Liver (tissue), 3 donors: ENCODE results near the gene SUGCT.
"Not testable (repeated sequence)": the region's sequence is repeated elsewhere in the genome, so short reads cannot be mapped to it uniquely, and the experiment has no call there.

Experiments
- EGR1 ChIP-seq, 2 donors: IDR thresholded peaks; 2 replicates each; pipeline ENCODE4 v1.6.1; 2016 to 2018; ENCODE audit warnings: antibody characterized with exemption in 2 of 2, low read depth in 2 of 2
- FOXA1 ChIP-seq: IDR thresholded peaks from 2 replicates; pipeline ENCODE4 v1.6.1; 2016; ENCODE audit warnings: antibody characterized with exemption
- GABPA ChIP-seq, 2 donors: IDR thresholded peaks in 1 of 2; conservative IDR thresholded peaks in 1 of 2; 2 replicates each; pipeline ENCODE4 v1.6.1; 2016; ENCODE audit warnings: antibody characterized with exemption in 2 of 2, mild to moderate bottlenecking in 1 of 2, moderate library complexity in 1 of 2
- HNF4G ChIP-seq: IDR thresholded peaks from 2 replicates; pipeline ENCODE4 v1.6.1; 2016; ENCODE audit warnings: antibody characterized with exemption
- JUND ChIP-seq, 2 donors: IDR thresholded peaks; 2 replicates each; pipeline ENCODE4 v1.6.1; 2016; ENCODE audit warnings: antibody characterized with exemption in 2 of 2
- RAD21 ChIP-seq, 2 donors: IDR thresholded peaks; 2 replicates each; pipeline ENCODE4 v1.6.1; 2016; ENCODE audit warnings: antibody characterized with exemption in 2 of 2, mild to moderate bottlenecking in 2 of 2
- RXRA ChIP-seq, 2 donors: IDR thresholded peaks; 2 replicates each; pipeline ENCODE4 v1.6.1; 2017 to 2018; ENCODE audit warnings: antibody characterized with exemption in 2 of 2, mild to moderate bottlenecking in 1 of 2
- SP1 ChIP-seq: IDR thresholded peaks from 2 replicates; pipeline ENCODE4 v1.6.1; 2018; ENCODE audit warnings: antibody characterized with exemption, mild to moderate bottlenecking
- TAF1 ChIP-seq: conservative IDR thresholded peaks from 2 replicates; pipeline ENCODE4 v1.6.1; 2016; ENCODE audit warnings: antibody characterized with exemption, mild to moderate bottlenecking
- YY1 ChIP-seq: IDR thresholded peaks from 2 replicates; pipeline ENCODE4 v1.6.1; 2016; ENCODE audit warnings: antibody characterized with exemption, mild to moderate bottlenecking
- TF ChIP-seq, protein P1 (sequence below): IDR thresholded peaks from 2 replicates; pipeline ENCODE4 v1.6.1; 2016; ENCODE audit warnings: antibody characterized with exemption
- TF ChIP-seq, protein P2 (sequence below): IDR thresholded peaks from 2 replicates; pipeline ENCODE4 v1.6.1; 2016; ENCODE audit warnings: antibody characterized with exemption
- TF ChIP-seq, protein P3 (sequence below): fragments of 150-350 bp; IDR thresholded peaks from 2 replicates; pipeline ENCODE4 v1.5.1; 2017; ENCODE audit warnings: improper control_type of control experiment, low read depth, low read length; ENCODE audit not compliant: missing input control
- donor health status: healthy.
- donor health status: healthy.

DNA sequence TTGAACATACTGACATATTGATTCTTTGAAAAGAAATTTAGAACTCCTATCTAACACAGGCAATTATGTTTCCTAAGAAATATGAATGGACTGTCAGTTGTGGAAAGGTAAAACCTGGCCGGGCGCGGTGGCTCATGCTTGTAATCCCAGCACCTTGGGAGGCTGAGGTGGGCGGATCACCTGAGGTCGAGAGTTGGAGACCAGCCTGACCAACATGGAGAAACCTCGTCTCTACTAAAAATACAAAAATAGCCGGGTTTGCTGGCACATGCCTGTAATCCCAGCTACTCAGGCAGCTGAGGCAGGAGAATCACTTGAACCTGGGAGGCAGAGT lies 13.4 kb downstream of the SUGCT start:
- TF ChIP-seq, protein P1, sequence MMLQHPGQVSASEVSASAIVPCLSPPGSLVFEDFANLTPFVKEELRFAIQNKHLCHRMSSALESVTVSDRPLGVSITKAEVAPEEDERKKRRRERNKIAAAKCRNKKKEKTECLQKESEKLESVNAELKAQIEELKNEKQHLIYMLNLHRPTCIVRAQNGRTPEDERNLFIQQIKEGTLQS = not testable (repeated sequence)
- TF ChIP-seq, protein P2, sequence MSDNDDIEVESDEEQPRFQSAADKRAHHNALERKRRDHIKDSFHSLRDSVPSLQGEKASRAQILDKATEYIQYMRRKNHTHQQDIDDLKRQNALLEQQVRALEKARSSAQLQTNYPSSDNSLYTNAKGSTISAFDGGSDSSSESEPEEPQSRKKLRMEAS = not testable (repeated sequence)
- TF ChIP-seq TAF1; RXRA (IDR thresholded peaks at IDR 0.05); YY1; SP1; FOXA1; JUND (IDR thresholded peaks at IDR 0.05); GABPA (IDR thresholded peaks at IDR 0.05 in 1 of 2, conservative IDR thresholded peaks at IDR 0.05 in 1 of 2); RAD21 (IDR thresholded peaks at IDR 0.05); HNF4G; EGR1 (IDR thresholded peaks at IDR 0.05; ENCODE audit: low read depth in 2 of 2): not testable (repeated sequence)
- TF ChIP-seq, protein P3, sequence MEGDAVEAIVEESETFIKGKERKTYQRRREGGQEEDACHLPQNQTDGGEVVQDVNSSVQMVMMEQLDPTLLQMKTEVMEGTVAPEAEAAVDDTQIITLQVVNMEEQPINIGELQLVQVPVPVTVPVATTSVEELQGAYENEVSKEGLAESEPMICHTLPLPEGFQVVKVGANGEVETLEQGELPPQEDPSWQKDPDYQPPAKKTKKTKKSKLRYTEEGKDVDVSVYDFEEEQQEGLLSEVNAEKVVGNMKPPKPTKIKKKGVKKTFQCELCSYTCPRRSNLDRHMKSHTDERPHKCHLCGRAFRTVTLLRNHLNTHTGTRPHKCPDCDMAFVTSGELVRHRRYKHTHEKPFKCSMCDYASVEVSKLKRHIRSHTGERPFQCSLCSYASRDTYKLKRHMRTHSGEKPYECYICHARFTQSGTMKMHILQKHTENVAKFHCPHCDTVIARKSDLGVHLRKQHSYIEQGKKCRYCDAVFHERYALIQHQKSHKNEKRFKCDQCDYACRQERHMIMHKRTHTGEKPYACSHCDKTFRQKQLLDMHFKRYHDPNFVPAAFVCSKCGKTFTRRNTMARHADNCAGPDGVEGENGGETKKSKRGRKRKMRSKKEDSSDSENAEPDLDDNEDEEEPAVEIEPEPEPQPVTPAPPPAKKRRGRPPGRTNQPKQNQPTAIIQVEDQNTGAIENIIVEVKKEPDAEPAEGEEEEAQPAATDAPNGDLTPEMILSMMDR = not testable (repeated sequence)
